ENCODE measurements around the gene XRN2.

The XRN2 gene

GRCh38 chr20:21384308-21384892 lies 81.3 kb downstream of the XRN2 start:
- no peak for DNase-seq (ENCODE audit: low read depth in 2 of 3, low spot score in 2 of 3)

GRCh38 chr20:21386111-21386510 lies 83.0 kb downstream of the XRN2 start:
- DNase-seq (ENCODE audit: low read depth in 2 of 3, low spot score in 2 of 3), result no peak

DNA sequence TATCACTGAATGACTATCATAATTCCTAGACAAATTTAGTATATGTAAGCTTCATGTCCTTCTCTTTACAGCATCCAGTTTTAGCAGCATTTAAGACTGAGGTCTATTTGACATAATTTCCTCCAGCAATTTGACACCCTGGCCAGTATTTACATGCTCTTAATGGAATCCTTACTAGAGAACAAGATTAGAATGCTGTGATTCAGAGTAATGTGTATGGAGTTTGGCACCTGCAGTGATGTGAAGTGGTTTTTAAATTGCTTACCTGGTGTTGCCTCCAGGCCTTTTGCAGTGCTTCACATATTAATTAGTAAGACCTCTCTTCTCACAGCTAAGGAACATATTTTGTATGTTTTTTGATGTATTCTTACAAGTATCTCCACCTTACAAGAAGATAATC lies 84.4 kb downstream of the XRN2 start:
- no peak for DNase-seq (ENCODE audit: low read depth in 2 of 3, low spot score in 2 of 3)

DNA sequence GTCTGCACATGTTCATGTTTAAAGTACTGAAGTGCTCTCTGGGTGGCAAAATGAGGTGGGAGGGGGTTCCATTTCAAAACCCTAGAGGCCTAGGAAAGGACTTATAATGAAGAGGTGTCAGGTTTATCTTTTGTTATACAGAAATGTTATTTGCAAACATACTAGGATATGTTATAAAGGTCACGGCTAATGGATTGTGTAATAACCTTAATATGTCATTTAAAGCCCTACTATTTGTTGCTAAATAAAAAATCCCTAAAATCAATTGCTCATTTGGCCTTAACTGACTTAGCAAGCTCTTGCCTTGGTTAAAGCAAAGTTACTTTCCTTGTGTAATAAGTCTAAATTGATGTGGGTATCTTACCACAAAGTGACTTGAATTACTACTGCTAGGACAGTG lies 85.4 kb downstream of the XRN2 start:
- DNase-seq (ENCODE audit: low read depth in 2 of 3, low spot score in 2 of 3), result no peak

- DNase-seq (ENCODE audit: low read depth in 2 of 3, low spot score in 2 of 3), result no peak
Observed at GRCh38 chr20:21389368-21389767, 86.2 kb downstream of the XRN2 start.

DNA sequence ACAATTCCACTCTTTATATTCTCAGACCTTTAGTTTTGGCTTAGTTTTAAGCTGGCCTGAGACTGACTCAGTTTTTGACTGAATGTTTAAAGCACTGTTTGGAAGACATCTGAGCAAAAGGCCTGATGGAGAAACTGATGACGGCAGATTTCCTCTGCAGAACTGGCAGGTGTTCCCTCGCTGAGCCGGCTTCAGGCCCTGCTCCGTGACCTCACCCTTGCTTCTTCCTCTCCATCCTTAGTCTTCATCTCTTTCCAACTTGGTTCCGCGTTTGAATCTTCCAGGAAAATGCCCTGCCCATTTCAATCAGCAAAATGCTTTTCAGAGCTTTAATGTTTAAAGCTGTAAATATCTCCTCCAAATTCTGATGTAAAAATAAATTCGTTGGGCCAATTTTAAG lies 87.6 kb downstream of the XRN2 start:
- no peak for DNase-seq (ENCODE audit: low read depth in 2 of 3, low spot score in 2 of 3)

DNA sequence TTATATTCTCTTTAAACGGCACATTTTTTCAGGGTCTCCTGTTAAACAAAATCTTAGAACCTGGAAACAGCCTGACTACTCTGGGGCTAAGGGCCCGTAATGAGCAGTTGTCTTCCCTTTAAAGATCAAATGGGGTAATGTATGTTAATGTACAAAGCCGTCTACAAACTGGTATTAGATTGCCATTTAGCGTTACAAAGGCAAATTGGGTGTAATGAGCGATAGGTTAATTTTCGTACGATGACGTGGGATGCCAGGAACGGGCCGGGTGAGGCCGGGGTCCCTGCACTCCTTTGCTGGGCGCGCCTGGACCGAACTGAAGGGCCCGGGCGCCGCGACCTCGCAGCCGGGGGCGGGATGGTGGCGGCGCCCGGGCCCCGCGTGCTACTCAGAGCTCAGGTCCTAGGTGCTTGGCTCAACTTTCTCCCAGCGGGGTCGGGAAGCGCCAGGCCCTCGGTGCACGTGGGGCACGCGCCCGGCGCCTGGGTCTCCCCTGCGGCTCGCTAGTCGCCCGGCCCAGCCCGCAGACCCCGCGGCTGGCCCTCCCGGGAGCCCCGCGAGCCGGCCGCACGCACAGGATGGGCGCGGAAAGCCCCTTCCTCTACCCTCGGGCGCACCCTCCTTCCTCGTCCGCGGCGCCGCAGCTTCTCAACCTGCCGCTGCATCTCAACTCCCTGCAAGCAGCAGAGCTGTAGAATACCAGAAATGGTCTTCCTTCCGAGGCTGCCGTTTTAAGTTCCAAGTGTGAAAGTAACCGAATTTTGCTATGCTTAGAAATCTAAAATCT lies 88.2 kb downstream of the XRN2 start:
- DNase-seq (ENCODE audit: low read depth in 2 of 3, low spot score in 2 of 3), result no peak

- DNase-seq (ENCODE audit: low read depth in 2 of 3, low spot score in 2 of 3), result no peak
Observed at GRCh38 chr20:21391972-21392352, 88.8 kb downstream of the XRN2 start.

DNA sequence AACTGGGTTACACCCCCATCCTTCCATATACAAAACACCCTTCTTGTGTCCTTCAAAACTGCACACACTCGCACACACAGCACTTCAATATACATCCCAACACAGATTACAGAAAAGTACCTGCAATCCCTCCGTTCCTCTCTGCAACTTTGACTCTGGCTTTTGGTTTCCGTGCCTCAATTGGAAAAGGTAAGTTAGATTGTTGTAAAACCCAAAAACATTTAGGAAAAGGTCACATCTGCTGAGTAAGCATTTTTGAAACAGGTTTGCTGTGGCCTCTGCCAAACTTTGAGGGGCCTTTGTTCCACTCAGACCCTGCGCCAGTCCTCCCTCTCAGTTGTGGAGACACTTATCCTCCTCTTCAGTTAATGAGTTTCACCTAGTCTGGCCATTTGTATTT lies 90.0 kb downstream of the XRN2 start:
- DNase-seq (ENCODE audit: low read depth in 2 of 3, low spot score in 2 of 3), result no peak

GRCh38 chr20:21393816-21394519 lies 90.8 kb downstream of the XRN2 start:
- no peak for DNase-seq (ENCODE audit: low read depth in 2 of 3, low spot score in 2 of 3)

- DNase-seq (ENCODE audit: low read depth in 2 of 3, low spot score in 2 of 3), result no peak
Observed at GRCh38 chr20:21394551-21394950, 91.4 kb downstream of the XRN2 start.

- DNase-seq (ENCODE audit: low read depth in 2 of 3, low spot score in 2 of 3), result no peak
Observed at GRCh38 chr20:21395051-21395665, 92.0 kb downstream of the XRN2 start.

DNA sequence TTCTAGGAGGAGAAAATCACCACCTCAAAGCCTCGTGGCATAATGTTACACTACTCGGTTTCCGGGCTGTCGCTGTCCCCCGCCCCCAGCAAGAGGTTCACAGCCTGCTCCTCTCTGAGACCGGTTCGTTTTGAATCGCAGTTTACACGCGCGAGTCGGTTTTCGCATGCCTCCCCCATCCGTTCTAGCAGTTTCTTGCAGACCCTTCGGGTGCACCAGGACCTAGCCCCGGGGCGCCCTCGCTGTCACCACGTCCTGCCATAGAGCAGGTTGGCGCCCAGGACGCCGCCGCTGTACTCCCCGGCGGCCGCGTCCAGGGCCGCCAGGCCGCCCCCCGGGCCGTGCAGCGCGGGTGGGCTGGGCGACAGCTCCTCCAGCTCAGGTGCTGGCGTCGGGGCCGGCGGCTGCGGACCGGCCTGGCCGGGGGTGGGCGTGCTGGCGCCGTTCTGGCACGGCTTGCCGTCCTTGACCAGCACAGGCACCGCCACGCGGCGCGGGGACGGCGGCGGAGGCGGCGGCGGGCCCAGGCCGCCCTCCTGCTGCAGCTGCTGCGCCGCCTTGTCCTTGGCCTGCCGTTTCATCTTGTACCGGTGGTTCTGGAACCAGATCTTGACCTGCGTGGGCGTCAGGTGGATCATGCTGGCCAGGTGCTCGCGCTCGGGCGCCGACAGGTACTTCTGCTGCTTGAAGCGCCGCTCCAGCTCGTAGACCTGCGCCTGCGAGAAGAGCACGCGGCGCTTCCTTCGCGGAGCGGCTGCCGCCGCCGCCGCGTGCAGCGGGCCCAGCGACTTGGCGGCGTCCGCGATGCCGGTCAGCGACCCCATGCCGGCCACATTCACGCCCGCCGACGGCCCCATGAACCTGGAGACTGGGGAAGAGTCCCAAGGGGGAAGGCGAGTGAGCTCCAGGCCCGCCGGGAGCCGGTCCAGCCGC lies 92.8 kb downstream of the XRN2 start:
- peak in 1 of 3 experiments; percentile 12 for DNase-seq (ENCODE audit: low read depth in 2 of 3, low spot score in 2 of 3)

- DNase-seq (ENCODE audit: low read depth in 2 of 3, low spot score in 2 of 3), result no peak
Observed at GRCh38 chr20:21396599-21397340, 93.6 kb downstream of the XRN2 start.

GRCh38 chr20:21397341-21398108 lies 94.4 kb downstream of the XRN2 start, which contains the start of gene NKX2-4:
Gene NKX2-4, minus strand, starts transcription at chr20:21397526. Its CDS starts 127 bp downstream, at chr20:21397399.
- no peak for DNase-seq (ENCODE audit: low read depth in 2 of 3, low spot score in 2 of 3)

- DNase-seq (ENCODE audit: low read depth in 2 of 3, low spot score in 2 of 3), result no peak
Observed at GRCh38 chr20:21398109-21399004, 95.2 kb downstream of the XRN2 start.

DNA sequence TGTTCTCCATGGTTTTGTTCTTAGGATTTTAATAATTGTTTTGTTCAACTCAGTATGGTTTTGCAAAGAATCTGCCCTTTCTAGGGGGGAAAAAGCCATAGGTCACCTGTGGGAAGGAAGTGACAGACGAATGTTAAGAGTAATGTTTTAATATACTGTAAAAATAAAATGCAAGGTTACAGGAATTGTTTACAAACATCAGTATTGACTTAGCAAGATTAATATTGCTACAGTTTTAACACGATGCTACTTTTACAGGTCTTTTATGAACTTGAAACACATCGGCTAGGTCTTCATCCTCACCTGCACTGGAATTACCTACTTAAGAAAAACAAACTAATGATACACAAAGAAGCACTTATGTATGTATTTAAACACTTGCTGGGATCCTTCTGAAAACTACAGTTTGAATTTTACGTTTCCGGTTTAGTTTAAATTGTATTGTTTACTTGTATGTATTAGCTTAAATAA lies 95.9 kb downstream of the XRN2 start:
- no peak for DNase-seq (ENCODE audit: low read depth in 2 of 3, low spot score in 2 of 3)

DNA sequence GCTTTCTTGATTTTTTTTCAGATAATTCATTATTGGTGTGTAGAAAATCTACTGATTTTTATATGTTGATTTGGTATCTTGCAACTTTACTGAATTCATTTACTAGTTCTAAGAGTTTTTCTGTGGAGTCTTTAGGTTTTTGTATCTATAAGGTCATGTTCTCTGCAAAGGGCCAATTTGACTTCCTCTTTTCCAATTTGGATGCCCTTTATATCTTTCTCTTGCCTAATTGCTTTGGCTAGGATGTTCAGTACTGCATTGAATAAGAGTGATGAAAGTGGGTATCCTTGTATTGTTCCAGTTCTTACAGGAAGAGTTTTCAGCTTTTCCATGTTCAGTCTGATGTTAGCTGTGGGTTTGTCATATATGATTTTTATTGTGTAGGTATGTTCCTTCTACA lies 108.6 kb downstream of the XRN2 start:
- no peak for DNase-seq (ENCODE audit: low read depth in 2 of 3, low spot score in 2 of 3)
